ENCODE measurements around the gene LENG8. TPM values are rescaled to one million over a fixed set of nuclear protein-coding genes. Genes with fewer than 3 reads are reported as not detected.

LENG8 gene
- total RNA-seq, 1 experiment from 2014 or later: 25.6 TPM

- H3K4me1 ChIP-seq: no peaks in the 10 kb centered on the region
- no peak for DNase-seq
- no peaks in the 10 kb centered on the region for H3K9me3 ChIP-seq (replicated peaks)
- H3K4me3 ChIP-seq: no peak overlapping the region
- peaks cover 28% of the 10 kb centered on the region for H3K27me3 ChIP-seq
- H3K27ac ChIP-seq: no peak overlapping the region
- no peaks in the 10 kb centered on the region for H3K36me3 ChIP-seq
These were observed 29.8 kb upstream of the LENG8 start for GRCh38 chr19:54418930-54419800.

- no peaks in the 10 kb centered on the region for H3K4me1 ChIP-seq
- no peak overlapping the region for H3K27ac ChIP-seq
- H3K9me3 ChIP-seq (replicated peaks): no peaks in the 10 kb centered on the region
- H3K27me3 ChIP-seq: peaks cover 28% of the 10 kb centered on the region
- no peak overlapping the region for H3K4me3 ChIP-seq
- H3K36me3 ChIP-seq: no peaks in the 10 kb centered on the region
- DNase-seq: no peak
These were observed 29.0 kb upstream of the LENG8 start for GRCh38 chr19:54420068-54420382.

GRCh38 chr19:54420383-54421168 is 28.4 kb upstream of the LENG8 start:
- Histone ChIP-seq H3K9me3 (replicated peaks) (no peaks in the 10 kb centered on the region), H3K27ac (no peak overlapping the region), H3K27me3 (peaks cover 28% of the 10 kb centered on the region), H3K4me3 (no peak overlapping the region), H3K36me3 (no peaks in the 10 kb centered on the region), H3K4me1 (no peaks in the 10 kb centered on the region)
- peak in 1 of 2 experiments; percentile 57 for DNase-seq

- H3K27me3 ChIP-seq: peaks cover 28% of the 10 kb centered on the region
- no peak for DNase-seq
- no peak overlapping the region for H3K4me3 ChIP-seq
- H3K9me3 ChIP-seq (replicated peaks): no peaks in the 10 kb centered on the region
- H3K36me3 ChIP-seq: no peaks in the 10 kb centered on the region
- no peaks in the 10 kb centered on the region for H3K4me1 ChIP-seq
- no peak overlapping the region for H3K27ac ChIP-seq
These were observed 27.9 kb upstream of the LENG8 start for GRCh38 chr19:54421169-54421516.

- no peak for DNase-seq
- H3K36me3 ChIP-seq: no peaks in the 10 kb centered on the region
- no peak overlapping the region for H3K4me3 ChIP-seq
- peaks cover 28% of the 10 kb centered on the region for H3K27me3 ChIP-seq
- H3K27ac ChIP-seq: no peak overlapping the region
- no peaks in the 10 kb centered on the region for H3K9me3 ChIP-seq (replicated peaks)
- H3K4me1 ChIP-seq: no peaks in the 10 kb centered on the region
These were observed 27.5 kb upstream of the LENG8 start for GRCh38 chr19:54421521-54421920.

GRCh38 chr19:54422136-54422535 is 26.9 kb upstream of the LENG8 start:
- no peaks in the 10 kb centered on the region for H3K36me3 ChIP-seq
- no peaks in the 10 kb centered on the region for H3K4me1 ChIP-seq
- no peak for DNase-seq
- H3K27me3 ChIP-seq: peaks cover 28% of the 10 kb centered on the region
- H3K9me3 ChIP-seq (replicated peaks): no peaks in the 10 kb centered on the region
- H3K4me3 ChIP-seq: no peak overlapping the region
- H3K27ac ChIP-seq: no peak overlapping the region

GRCh38 chr19:54424201-54424600 is 24.8 kb upstream of the LENG8 start:
- Histone ChIP-seq H3K27me3 (peaks cover 28% of the 10 kb centered on the region), H3K9me3 (replicated peaks) (no peaks in the 10 kb centered on the region), H3K4me3 (no peak overlapping the region), H3K27ac (no peak overlapping the region), H3K36me3 (no peaks in the 10 kb centered on the region), H3K4me1 (no peaks in the 10 kb centered on the region)
- no peak for DNase-seq

- Histone ChIP-seq H3K27me3 (peaks cover 25% of the 10 kb centered on the region), H3K27ac (no peak overlapping the region), H3K4me3 (no peak overlapping the region), H3K36me3 (no peaks in the 10 kb centered on the region), H3K9me3 (replicated peaks) (no peaks in the 10 kb centered on the region), H3K4me1 (no peaks in the 10 kb centered on the region)
- DNase-seq: no peak
These were observed 24.2 kb upstream of the LENG8 start for GRCh38 chr19:54424660-54425381.

- H3K27ac ChIP-seq: no peak overlapping the region
- H3K4me3 ChIP-seq: no peak overlapping the region
- no peaks in the 10 kb centered on the region for H3K36me3 ChIP-seq
- H3K27me3 ChIP-seq: peaks cover 25% of the 10 kb centered on the region; the same call in 1 of the 2 replicates
- H3K9me3 ChIP-seq (replicated peaks): no peaks in the 10 kb centered on the region
- H3K4me1 ChIP-seq: no peaks in the 10 kb centered on the region
- no peak for DNase-seq
These were observed 23.6 kb upstream of the LENG8 start for GRCh38 chr19:54425382-54425723.

GRCh38 chr19:54426291-54426931 is 22.6 kb upstream of the LENG8 start:
- peaks cover 18% of the 10 kb centered on the region; the same call in 1 of the 2 replicates for H3K27me3 ChIP-seq
- H3K36me3 ChIP-seq: no peaks in the 10 kb centered on the region
- no peaks in the 10 kb centered on the region for H3K9me3 ChIP-seq (replicated peaks)
- DNase-seq: no peak
- no peak overlapping the region for H3K27ac ChIP-seq
- H3K4me1 ChIP-seq: no peaks in the 10 kb centered on the region
- H3K4me3 ChIP-seq: no peak overlapping the region

GRCh38 chr19:54427586-54427985 is 21.4 kb upstream of the LENG8 start:
- Histone ChIP-seq H3K36me3 (no peaks in the 10 kb centered on the region), H3K4me3 (no peak overlapping the region), H3K27ac (no peak overlapping the region), H3K4me1 (no peaks in the 10 kb centered on the region), H3K27me3 (peaks cover 7% of the 10 kb centered on the region; the same call in 1 of the 2 replicates), H3K9me3 (replicated peaks) (no peaks in the 10 kb centered on the region)
- no peak for DNase-seq

GRCh38 chr19:54428323-54429175 is 20.4 kb upstream of the LENG8 start:
- Histone ChIP-seq H3K4me3 (no peak overlapping the region), H3K36me3 (no peaks in the 10 kb centered on the region), H3K27me3 (peaks cover 7% of the 10 kb centered on the region; the same call in 1 of the 2 replicates), H3K27ac (no peak overlapping the region), H3K9me3 (replicated peaks) (no peaks in the 10 kb centered on the region), H3K4me1 (no peaks in the 10 kb centered on the region)
- DNase-seq: no peak

- H3K9me3 ChIP-seq (replicated peaks): no peaks in the 10 kb centered on the region
- no peaks in the 10 kb centered on the region for H3K36me3 ChIP-seq
- H3K27me3 ChIP-seq: peaks cover 7% of the 10 kb centered on the region; the same call in 1 of the 2 replicates
- DNase-seq: no peak
- H3K4me3 ChIP-seq: no peak overlapping the region
- H3K27ac ChIP-seq: no peak overlapping the region
- no peaks in the 10 kb centered on the region for H3K4me1 ChIP-seq
These were observed 19.9 kb upstream of the LENG8 start for GRCh38 chr19:54429176-54429495.
